GM13977 (cell line): ENCODE results near the gene SLC7A6.
A peak's percentile ranks its signal among the peaks of the same experiment; 100 is the strongest.

Source experiments
- DNase-seq: peaks from one replicate; pipeline ENCODE4 v3.0.0; 2012; ENCODE audit warnings: low spot score
- CTCF ChIP-seq: IDR thresholded peaks from 2 replicates; pipeline ENCODE4 v1.5.1; 2012; ENCODE audit warnings: mild to moderate bottlenecking, control low read depth; ENCODE audit not compliant: insufficient read depth; ENCODE audit errors: extremely low read depth, missing control alignments
- in situ Hi-C: fragments of 300-500 bp; cut with MboI; formaldehyde crosslinking; loops from one replicate; pipeline ENCODE4 v1.12.0; 2022; ENCODE audit warnings: low sequenced_read_pairs, low pct_unique_long_range_greater_than_20kb, mixed read lengths, inconsistent platforms; ENCODE audit not compliant: unreplicated experiment

The SLC7A6 gene

GRCh38 chr16:68238029-68238345, 26.3 kb upstream of the SLC7A6 start:
- TF ChIP-seq CTCF: no peak
- in situ Hi-C loops: no loop called here
- DNase-seq: no peak

- TF ChIP-seq CTCF: no peak
- in situ Hi-C loops: no loop called here
- no peak for DNase-seq
Observed at GRCh38 chr16:68242085-68242484, 22.2 kb upstream of the SLC7A6 start.

GRCh38 chr16:68242926-68243858, 21.1 kb upstream of the SLC7A6 start:
- no peak for DNase-seq
- in situ Hi-C loops: no loop called here
- TF ChIP-seq CTCF: no peak

GRCh38 chr16:68244481-68244902, 19.8 kb upstream of the SLC7A6 start:
- TF ChIP-seq CTCF: no peak
- no peak for DNase-seq
- in situ Hi-C loops: no loop called here

- peak; percentile 97 for DNase-seq
- in situ Hi-C loops: no loop called here
- TF ChIP-seq CTCF: no peak
Observed at GRCh38 chr16:68244903-68245853, 19.1 kb upstream of the SLC7A6 start, which contains the start of gene PLA2G15. PLA2G15 (plus strand) TSS chr16:68245373; CDS start chr16:68245427, 54 bp downstream.

- no peak for TF ChIP-seq CTCF
- no peak for DNase-seq
- in situ Hi-C loops: no loop called here
Observed at GRCh38 chr16:68246121-68246520, 18.2 kb upstream of the SLC7A6 start.
